Stomach (tissue), 9 donors: ENCODE results near the gene KCNJ15. TPM values are rescaled to one million over a fixed set of nuclear protein-coding genes. Genes with fewer than 3 reads are reported as not detected.

Experiments used
- DNase-seq, 2 donors: peaks; one replicate each; pipeline versions ENCODE4 v3.0.0 to v3.0.0-alpha.2; 2013 to 2019
- H3K27ac ChIP-seq, 5 donors: fragments of 200-600 bp in 4 of 5; sonication (generic) in 4 of 5; one replicate each; pipeline ENCODE4 v1.5.1; 2013 to 2019; ENCODE audit warnings: mild to moderate bottlenecking in 1 of 5, moderate library complexity in 1 of 5
- H3K27me3 ChIP-seq, 3 donors: fragments of 200-600 bp; sonication (generic); one replicate each; pipeline ENCODE4 v1.5.1; 2017 to 2019; ENCODE audit warnings: mixed run types in 1 of 3
- H3K36me3 ChIP-seq, 4 donors: fragments of 200-600 bp; sonication (generic); 1 replicate in 3 of 4; 2 replicates in 1 of 4; pipeline ENCODE4 v1.5.1; 2016 to 2019
- H3K4me1 ChIP-seq, 4 donors: fragments of 200-600 bp; sonication (generic); one replicate each; pipeline ENCODE4 v1.5.1; 2016 to 2019
- H3K4me3 ChIP-seq, 4 donors: fragments of 200-600 bp; sonication (generic) in 3 of 4; one replicate each; pipeline ENCODE4 v1.5.1; 2016 to 2019; ENCODE audit warnings: mild to moderate bottlenecking in 1 of 4
- H3K9me3 ChIP-seq, 4 donors: fragments of 200-600 bp; sonication (generic); one replicate each; pipeline ENCODE4 v1.5.1; 2016 to 2019
- CTCF ChIP-seq, 7 experiments: fragments of 450-650 bp in 4 of 7; fragments of 200-600 bp in 3 of 7; sonication (generic) in 3 of 7; IDR thresholded peaks; one replicate each; pipeline ENCODE4 v1.5.1; 2016 to 2019; ENCODE audit warnings: antibody characterized with exemption in 7 of 7, control low read depth in 2 of 7, mild to moderate bottlenecking in 1 of 7
- EP300 ChIP-seq: sonication (generic); formaldehyde crosslinking; IDR thresholded peaks from one replicate; pipeline ENCODE4 v1.6.1; 2017; ENCODE audit warnings: antibody characterized with exemption
- POLR2A ChIP-seq, 4 donors: fragments of 450-650 bp; IDR thresholded peaks; one replicate each; pipeline ENCODE4 v1.6.1; 2016; ENCODE audit warnings: antibody characterized with exemption in 4 of 4, control low read depth in 2 of 4, mild to moderate bottlenecking in 1 of 4, moderate library complexity in 1 of 4
- POLR2AphosphoS5 ChIP-seq, 3 donors: sonication (generic); formaldehyde crosslinking; IDR thresholded peaks; one replicate each; pipeline ENCODE4 v1.6.1; 2016; ENCODE audit warnings: antibody characterized with exemption in 3 of 3
- WGBS, 5 donors: extraction: QIAGEN DNeasy Blood & Tissue Kit in 3 of 5; methylation state at CpG; one replicate each; pipeline versions ENCODE4 v1.1.5 to v1.1.7; 2013 to 2018; 5-methylcytosine and 5-hydroxymethylcytosine counted together
- intact Hi-C: fragments of 100-400 bp; cut with DNase I; formaldehyde crosslinking; loops from one replicate; pipeline ENCODE4 v1.15.1; 2023; ENCODE audit warnings: low total_unique reads
- polyA plus RNA-seq, 3 donors: library from polyadenylated mRNA; stranded (reverse); fragments of 200-250 nt; gene quantifications; one replicate each; pipeline ENCODE4 v1.2.3, GENCODE V29; 2013
- total RNA-seq, 5 donors: library from RNA; depleted of rRNA; stranded (reverse); fragments of >200 nt; gene quantifications; one replicate each; pipeline versions ENCODE4 v1.1.0 to v1.2.3, GENCODE V29; 2014 to 2016
- donor health status: healthy with polysubstance abuse.
- donor health status: Bipolar disorder and iron deficiency.
- donor health status: healthy.

The KCNJ15 gene
- total and polyA plus RNA-seq, 8 donors = 3.5 to 38.4 (median 7.3) TPM; not detected in 1

DNA sequence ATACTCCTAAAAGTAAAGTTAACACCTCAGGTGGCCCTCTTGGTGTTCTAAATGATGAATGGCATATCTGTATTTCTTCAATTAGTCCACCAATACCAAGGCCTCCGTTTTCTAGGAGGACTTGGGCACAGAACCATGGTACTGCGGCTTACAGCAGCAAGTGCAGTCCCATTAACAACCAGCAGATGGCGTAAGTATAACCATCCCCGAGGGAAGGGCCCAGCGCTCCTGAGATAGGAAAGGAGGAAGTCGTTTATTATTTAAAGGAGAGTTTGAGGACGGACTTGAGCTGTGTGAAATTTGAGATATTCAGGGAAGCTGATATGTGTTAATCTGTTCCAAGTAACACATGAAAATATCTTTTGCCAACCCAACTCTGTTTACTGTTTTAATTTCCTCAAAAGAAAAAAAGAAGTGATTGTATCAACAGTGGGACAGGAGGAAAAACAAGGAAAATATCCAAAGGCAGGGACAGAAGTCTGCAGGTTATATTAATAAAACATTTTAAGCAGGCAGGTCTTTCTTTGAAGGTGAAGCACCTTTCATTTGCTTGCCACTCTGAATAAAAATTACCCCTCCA is 37.7 kb upstream of the KCNJ15 start:
- Histone ChIP-seq H3K4me1 (peaks cover 0 to 35% (median 4%) of the 10 kb centered on the region in 4 donors), H3K36me3 (no peaks in the 10 kb centered on the region), H3K27ac (peak overlapping the region; percentile 49 to 85 (median 71)), H3K4me3 (no peak overlapping the region), H3K27me3 (no peaks in the 10 kb centered on the region), H3K9me3 (peaks cover 14 to 29% (median 23%) of the 10 kb centered on the region in 4 donors)
- WGBS, 5 donors = 1 to 5% (median 3%) methylated on average over 7 of the region's 7 CpGs
- intact Hi-C loops = no loop called here
- DNase-seq = peak; percentile 83 to 86
- TF ChIP-seq CTCF (IDR thresholded peaks at IDR 0.05) (peak in 6 of 7 experiments; percentile 95 to 99 (median 98)), POLR2A (IDR thresholded peaks at IDR 0.05) (no peak), POLR2AphosphoS5 (IDR thresholded peaks at IDR 0.05) (peak; percentile 4 to 76 (median 51)), EP300 (no peak)

DNA sequence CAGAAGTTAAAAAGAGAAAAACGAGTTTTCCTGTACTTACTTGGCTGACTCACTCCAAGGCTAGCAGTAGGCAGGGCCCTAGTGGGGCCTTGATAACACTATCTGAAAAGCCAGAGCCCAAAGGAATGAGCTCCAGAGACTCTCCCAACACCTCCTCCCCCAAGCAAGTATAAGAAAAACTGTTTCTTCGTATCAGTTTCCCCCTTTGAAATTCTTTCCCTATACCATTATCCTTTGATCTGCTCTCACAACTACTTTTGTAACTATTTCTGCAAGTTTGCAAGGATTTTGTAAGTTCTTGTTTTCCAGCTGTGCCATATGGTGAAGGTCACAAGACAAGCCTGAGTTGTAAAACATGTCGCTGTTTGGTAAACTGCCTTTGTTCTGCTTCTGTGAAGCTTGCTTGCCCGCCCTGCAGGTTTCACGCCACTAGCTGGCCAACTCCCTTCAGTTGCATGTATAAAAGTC is 36.5 kb upstream of the KCNJ15 start:
- TF ChIP-seq EP300 = no peak
- no peak for TF ChIP-seq POLR2AphosphoS5 (IDR thresholded peaks at IDR 0.05)
- no peak for TF ChIP-seq POLR2A (IDR thresholded peaks at IDR 0.05)
- Histone ChIP-seq H3K4me3 (no peak overlapping the region), H3K9me3 (peaks cover 22 to 41% (median 34%) of the 10 kb centered on the region in 4 donors), H3K4me1 (peaks cover 0 to 35% (median 4%) of the 10 kb centered on the region in 4 donors), H3K27me3 (no peaks in the 10 kb centered on the region), H3K36me3 (no peaks in the 10 kb centered on the region), H3K27ac (peak overlapping the region; percentile 63 to 85 (median 71))
- intact Hi-C loops = loop anchor here (5.0 kb wide), 1 partner anchor 137 kb away; no protein-coding TSS in a partner anchor
- WGBS, 5 donors = 33 to 56% (median 39%) methylated on average over 5 of the region's 5 CpGs
- DNase-seq = peak in 1 of 2 donors; percentile 44

DNA sequence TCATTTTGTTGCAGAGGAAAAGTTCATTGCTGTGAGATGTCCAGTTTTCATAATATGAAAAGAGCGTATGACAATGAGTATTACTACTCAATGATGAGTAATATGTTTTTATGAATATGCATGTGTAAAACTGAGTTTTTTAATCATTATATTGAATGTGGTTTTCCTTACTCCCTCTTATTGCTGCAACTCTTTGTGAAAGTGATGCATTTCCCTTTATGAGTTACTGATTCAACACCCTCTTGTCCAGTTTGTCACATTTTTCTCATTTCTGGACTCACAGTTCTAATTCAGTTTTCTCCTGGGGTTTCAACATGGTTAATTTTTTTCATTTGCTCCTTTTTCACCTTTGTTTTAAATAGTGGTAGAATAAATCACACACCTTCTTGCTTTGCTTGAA is 35.2 kb upstream of the KCNJ15 start:
- intact Hi-C loops = loop anchor here (5.0 kb wide), 1 partner anchor 136 kb away; no protein-coding TSS in a partner anchor
- Histone ChIP-seq H3K27ac (peak overlapping the region in 1 of 5 donors; percentile 85), H3K4me1 (peaks cover 0 to 35% (median 4%) of the 10 kb centered on the region in 4 donors), H3K4me3 (no peak overlapping the region), H3K36me3 (no peaks in the 10 kb centered on the region), H3K9me3 (peaks cover 24 to 54% (median 43%) of the 10 kb centered on the region in 4 donors), H3K27me3 (no peaks in the 10 kb centered on the region)
- no peak for DNase-seq
- TF ChIP-seq POLR2A (IDR thresholded peaks at IDR 0.05) (no peak), POLR2AphosphoS5 (IDR thresholded peaks at IDR 0.05) (no peak), EP300 (no peak), CTCF (IDR thresholded peaks at IDR 0.05) (no peak)
- 0 to 92% (median 44%) methylated on average over 1 of the region's 1 CpG for WGBS, 5 donors

DNA sequence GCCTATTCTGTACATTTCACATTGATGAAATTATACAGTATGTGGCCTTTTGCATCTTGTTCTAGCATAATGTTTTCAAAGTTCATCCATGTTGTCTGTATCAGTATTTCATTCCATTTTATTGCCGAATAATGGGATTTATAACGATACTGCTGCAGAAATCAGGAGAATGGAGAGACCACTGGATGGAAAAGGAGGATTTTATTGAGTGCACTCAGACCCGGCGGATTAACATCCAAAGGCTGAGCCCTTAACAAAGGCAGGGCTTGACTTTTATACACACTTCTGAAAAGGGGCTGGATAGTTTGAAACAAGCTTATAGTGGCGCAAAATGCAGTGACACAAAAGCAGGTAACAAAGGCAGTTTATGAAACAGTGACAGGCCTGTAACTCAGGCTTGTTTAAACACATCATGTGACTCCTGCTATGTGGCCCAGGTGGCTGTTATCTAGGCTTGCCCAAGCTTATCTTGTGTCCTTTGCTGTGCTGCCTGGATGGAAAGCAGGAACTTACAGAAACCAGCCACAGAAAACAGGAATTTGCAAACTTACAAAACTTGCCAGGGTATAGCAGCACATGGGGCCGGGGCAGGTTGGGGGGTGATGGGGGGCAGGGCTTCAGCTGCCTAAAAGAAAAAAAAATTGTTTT is 32.8 kb upstream of the KCNJ15 start:
- Histone ChIP-seq H3K36me3 (no peaks in the 10 kb centered on the region), H3K4me1 (peaks cover 0 to 25% (median 2%) of the 10 kb centered on the region in 4 donors), H3K9me3 (peaks cover 28 to 75% (median 55%) of the 10 kb centered on the region in 4 donors), H3K27me3 (no peaks in the 10 kb centered on the region), H3K27ac (no peak overlapping the region), H3K4me3 (no peak overlapping the region)
- intact Hi-C loops = loop anchor here (5.0 kb wide), 1 partner anchor 133 kb away; no protein-coding TSS in a partner anchor
- DNase-seq = no peak
- WGBS, 5 donors = 79 to 89% (median 84%) methylated on average over 6 of the region's 6 CpGs
- TF ChIP-seq POLR2AphosphoS5 (IDR thresholded peaks at IDR 0.05) = no peak
- no peak for TF ChIP-seq POLR2A (IDR thresholded peaks at IDR 0.05)
- no peak for TF ChIP-seq CTCF (IDR thresholded peaks at IDR 0.05)
- no peak for TF ChIP-seq EP300
